BJ (cell line): ENCODE results near the gene USP34. TPM values are rescaled to one million over a fixed set of nuclear protein-coding genes. Genes with fewer than 3 reads are reported as not detected.

Experiments used
- CTCF ChIA-PET: fragments of 350-600 bp; formaldehyde crosslinking; extraction: SDS; loops from one replicate; lab custom pipeline; 2021; ENCODE audit warnings: antibody characterized with exemption, inconsistent platforms; lab: Yijun Ruan, JAX
- POLR2A ChIA-PET: fragments of 300-600 bp; sonication (Branson Sonifier 250); formaldehyde crosslinking; extraction: SDS; loops from one replicate; lab custom pipeline; 2021; ENCODE audit warnings: antibody characterized with exemption; lab: Charles Lee
- DNase-seq: peaks from one replicate; pipeline ENCODE4 v3.0.0-alpha.2; 2011; ENCODE audit warnings: low read depth
- H3K27me3 ChIP-seq: 2 replicates; pipeline ENCODE4 v1.6.0; 2011; ENCODE audit warnings: low read length; ENCODE audit not compliant: control insufficient read depth, insufficient read depth
- H3K36me3 ChIP-seq: 2 replicates; pipeline ENCODE4 v1.5.1; 2011; ENCODE audit warnings: low read length; ENCODE audit not compliant: control insufficient read depth, insufficient read depth
- H3K4me3 ChIP-seq: 2 replicates; pipeline ENCODE4 v1.5.1; 2011; ENCODE audit warnings: low read depth, mild to moderate bottlenecking, control low read depth, low read length
- polyA plus RNA-seq: library from polyadenylated mRNA; depleted of rRNA; stranded (reverse); fragments of >200 nt; gene quantifications from 2 replicates; pipeline ENCODE4 v1.2.3, GENCODE V29; 2011
- TF ChIP-seq, protein P1 (sequence below): IDR thresholded peaks from 2 replicates; pipeline ENCODE4 v1.5.1; 2011; ENCODE audit warnings: low read depth, mild to moderate bottlenecking, control low read depth, inconsistent platforms, low read length, moderate library complexity; ENCODE audit not compliant: insufficient read depth

USP34 gene
- polyA plus RNA-seq, 1 experiment, result 32.2 TPM

DNA sequence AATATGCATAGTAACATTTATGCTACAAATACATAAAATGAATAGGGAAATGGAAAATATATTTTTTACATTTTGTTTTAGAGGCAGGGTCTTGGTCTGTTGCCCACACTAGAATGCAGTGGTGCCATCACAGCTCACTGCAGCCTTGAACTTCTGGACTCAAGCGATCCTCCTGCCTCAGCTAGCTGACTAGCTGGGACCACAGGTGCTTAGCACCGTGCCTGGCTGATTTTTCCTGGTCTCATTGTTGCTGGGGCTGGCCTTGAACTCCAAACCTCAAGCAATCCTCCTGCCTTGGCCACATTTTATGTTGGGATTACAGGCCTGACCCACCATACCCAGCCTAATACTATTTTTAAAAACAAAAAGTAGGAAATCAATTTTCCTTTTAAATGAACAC lies 34.1 kb upstream of the USP34 start:
- ChIA-PET POLR2A (no interaction called here), CTCF (no interaction called here)
- TF ChIP-seq, protein P1, sequence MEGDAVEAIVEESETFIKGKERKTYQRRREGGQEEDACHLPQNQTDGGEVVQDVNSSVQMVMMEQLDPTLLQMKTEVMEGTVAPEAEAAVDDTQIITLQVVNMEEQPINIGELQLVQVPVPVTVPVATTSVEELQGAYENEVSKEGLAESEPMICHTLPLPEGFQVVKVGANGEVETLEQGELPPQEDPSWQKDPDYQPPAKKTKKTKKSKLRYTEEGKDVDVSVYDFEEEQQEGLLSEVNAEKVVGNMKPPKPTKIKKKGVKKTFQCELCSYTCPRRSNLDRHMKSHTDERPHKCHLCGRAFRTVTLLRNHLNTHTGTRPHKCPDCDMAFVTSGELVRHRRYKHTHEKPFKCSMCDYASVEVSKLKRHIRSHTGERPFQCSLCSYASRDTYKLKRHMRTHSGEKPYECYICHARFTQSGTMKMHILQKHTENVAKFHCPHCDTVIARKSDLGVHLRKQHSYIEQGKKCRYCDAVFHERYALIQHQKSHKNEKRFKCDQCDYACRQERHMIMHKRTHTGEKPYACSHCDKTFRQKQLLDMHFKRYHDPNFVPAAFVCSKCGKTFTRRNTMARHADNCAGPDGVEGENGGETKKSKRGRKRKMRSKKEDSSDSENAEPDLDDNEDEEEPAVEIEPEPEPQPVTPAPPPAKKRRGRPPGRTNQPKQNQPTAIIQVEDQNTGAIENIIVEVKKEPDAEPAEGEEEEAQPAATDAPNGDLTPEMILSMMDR, result no peak
- peaks cover 5% of the 10 kb centered on the region for H3K36me3 ChIP-seq
- H3K4me3 ChIP-seq, result no peak overlapping the region
- no peaks in the 10 kb centered on the region for H3K27me3 ChIP-seq
- DNase-seq, result no peak

DNA sequence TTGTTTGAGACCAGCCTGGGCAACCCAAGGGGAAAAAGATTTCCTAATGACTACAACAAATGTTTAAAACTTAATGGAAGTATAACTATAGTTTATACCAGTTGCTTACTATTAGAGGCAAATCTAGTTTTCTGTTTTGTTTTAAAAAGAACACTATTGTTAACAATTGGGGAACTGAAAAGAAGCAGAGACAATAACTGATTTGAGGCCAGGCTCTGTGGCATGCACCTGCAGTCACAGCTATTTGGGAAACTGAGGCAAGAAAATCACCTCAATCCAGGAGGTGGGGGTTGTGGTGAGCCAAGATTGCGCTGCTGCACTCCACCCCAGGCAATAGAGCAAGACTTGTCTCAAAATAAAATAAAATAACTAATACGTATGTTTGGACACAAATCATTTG lies 28.2 kb upstream of the USP34 start:
- peaks cover 4% of the 10 kb centered on the region for H3K36me3 ChIP-seq
- no peak overlapping the region for H3K4me3 ChIP-seq
- TF ChIP-seq, protein P1, result no peak
- H3K27me3 ChIP-seq, result no peaks in the 10 kb centered on the region
- POLR2A ChIA-PET, result no interaction called here
- DNase-seq, result no peak
- CTCF ChIA-PET, result no interaction called here

DNA sequence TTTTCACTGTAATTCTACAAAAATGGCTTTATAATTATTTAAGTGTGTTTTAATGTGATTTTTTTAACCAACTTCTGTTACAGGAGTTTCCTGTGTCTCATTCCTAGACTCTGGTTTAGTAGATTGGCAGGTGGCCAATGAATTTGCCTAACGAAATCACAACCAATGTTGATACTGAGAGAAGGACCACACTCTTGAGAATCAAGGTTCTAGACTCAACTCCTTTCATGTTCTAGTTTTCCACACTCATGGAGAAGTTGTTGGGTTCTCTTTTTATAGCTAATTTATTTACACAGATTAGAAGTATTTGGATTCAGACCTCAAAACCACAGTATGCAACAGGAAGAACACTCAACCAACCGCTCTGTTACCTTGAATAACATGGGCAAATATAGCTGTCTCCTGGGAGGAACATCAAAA lies 22.6 kb upstream of the USP34 start:
- DNase-seq, result no peak
- H3K27me3 ChIP-seq, result no peaks in the 10 kb centered on the region
- ChIA-PET CTCF (no interaction called here), POLR2A (no interaction called here)
- H3K36me3 ChIP-seq, result peaks cover 13% of the 10 kb centered on the region
- TF ChIP-seq, protein P1, result no peak
- no peak overlapping the region for H3K4me3 ChIP-seq

DNA sequence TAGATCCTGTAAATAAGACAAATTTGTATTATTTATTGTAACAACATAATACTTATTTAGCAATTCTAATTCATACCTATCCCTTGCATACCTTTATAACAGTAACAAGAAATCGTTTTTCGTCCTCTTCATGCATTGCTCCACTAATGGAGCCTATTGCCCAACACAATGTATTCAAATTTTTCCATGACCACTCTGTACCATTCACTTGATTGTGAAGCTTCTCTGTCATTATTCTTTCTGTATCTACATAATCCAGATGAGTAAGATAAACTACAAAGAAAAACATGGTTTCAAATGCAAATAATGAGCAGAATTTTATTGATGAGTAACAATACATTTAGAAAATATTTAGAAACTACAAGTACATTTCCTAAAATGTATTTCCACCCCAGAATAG lies 21.6 kb upstream of the USP34 start:
- TF ChIP-seq, protein P1, result no peak
- DNase-seq, result no peak
- no peak overlapping the region for H3K4me3 ChIP-seq
- peaks cover 13% of the 10 kb centered on the region for H3K36me3 ChIP-seq
- no peaks in the 10 kb centered on the region for H3K27me3 ChIP-seq
- CTCF ChIA-PET, result no interaction called here
- POLR2A ChIA-PET, result no interaction called here

DNA sequence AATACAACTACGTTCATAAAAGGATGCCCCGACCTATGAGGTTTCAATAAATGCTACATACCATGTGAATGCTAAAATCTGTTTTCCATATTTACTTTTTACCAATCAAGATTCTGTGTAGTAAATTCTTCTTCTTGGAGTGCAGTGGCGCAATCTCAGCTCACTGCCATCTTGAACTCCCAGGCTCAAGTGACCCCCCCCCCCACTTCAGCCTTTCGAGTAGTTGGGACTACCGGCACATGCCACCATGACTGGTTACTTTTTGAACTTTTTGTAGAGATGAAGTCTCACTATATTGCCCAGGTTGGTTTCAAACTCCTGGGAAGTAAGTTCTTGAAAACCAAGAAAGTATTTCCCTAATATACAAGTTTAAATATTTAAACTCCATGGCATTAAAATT lies 14.4 kb upstream of the USP34 start:
- no peak for DNase-seq
- CTCF ChIA-PET, result no interaction called here
- POLR2A ChIA-PET, result no interaction called here
- H3K27me3 ChIP-seq, result no peaks in the 10 kb centered on the region
- H3K36me3 ChIP-seq, result peaks cover 7% of the 10 kb centered on the region
- TF ChIP-seq, protein P1, result no peak
- no peak overlapping the region for H3K4me3 ChIP-seq
